ENCODE measurements around the gene NF1. TPM values are rescaled to one million over a fixed set of nuclear protein-coding genes. Genes with fewer than 3 reads are reported as not detected.

The NF1 gene
- total RNA-seq, 1 experiment from 2014 or later = 35.4 TPM

DNA sequence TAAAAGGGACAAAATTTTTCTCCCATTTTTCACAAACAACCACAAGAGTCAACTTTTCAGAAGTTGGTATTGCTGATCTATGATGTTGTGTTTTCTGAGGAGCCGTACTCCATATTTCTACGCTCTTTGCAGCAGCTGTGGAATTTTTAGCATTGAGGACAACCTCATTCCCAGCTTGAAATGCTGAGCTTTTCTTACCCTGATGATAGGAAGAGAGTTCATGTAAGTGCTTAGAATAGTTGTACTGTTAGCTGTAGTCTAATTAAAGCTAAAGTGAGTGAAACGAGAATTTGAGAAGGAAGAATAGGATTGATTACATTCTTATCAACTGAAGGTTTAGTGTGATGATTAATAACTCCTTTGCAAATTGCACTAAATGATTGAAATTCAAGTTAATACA lies 72.3 kb downstream of the NF1 start:
- H3K27ac Mint-ChIP-seq = no peak overlapping the region
- ATAC-seq (no peak), DNase-seq (ENCODE audit: low spot score) (no peak)
- H3K4me1 Mint-ChIP-seq = 0 out of 2 replicates have a peak, but pooled peaks cover 3% of the 10 kb centered on the region
- H3K4me3 Mint-ChIP-seq = no peak overlapping the region
- no peaks in the 10 kb centered on the region for H3K9me3 Mint-ChIP-seq
- POLR2A ChIA-PET = no interaction called here
- TF ChIP-seq PRDM15 (CRISPR knock-in tag; IDR thresholded peaks at IDR 0.05) (no peak), NFATC4 (CRISPR knock-in tag; IDR thresholded peaks at IDR 0.05) (no peak)
- H3K27me3 Mint-ChIP-seq (ENCODE audit: low read depth) = no peaks in the 10 kb centered on the region
- no peaks in the 10 kb centered on the region; the same call in 1 of the 2 replicates for H3K36me3 Mint-ChIP-seq
- CTCF ChIA-PET = no interaction called here

DNA sequence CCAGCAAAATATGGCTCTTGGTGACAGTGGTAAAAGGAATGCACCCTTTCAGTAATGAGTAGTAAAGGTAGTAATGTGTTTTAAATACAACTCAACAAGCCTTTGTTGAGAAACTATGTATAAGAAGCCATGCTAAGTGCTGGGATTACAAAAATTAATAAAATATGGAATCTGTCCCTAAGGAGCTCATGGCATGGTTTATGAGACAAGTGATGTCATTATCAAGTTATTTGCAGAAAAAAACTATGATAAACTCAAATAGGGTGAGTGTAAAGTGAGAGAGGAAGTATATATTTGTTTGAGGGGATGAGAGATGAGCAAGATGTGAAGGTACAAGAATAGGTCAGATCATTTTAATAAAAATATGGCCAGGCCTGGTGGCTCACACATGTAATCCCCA lies 76.9 kb downstream of the NF1 start:
- no peak for ATAC-seq
- no peak for DNase-seq (ENCODE audit: low spot score)
- ChIA-PET CTCF (no interaction called here), POLR2A (interaction anchor here (0.5 kb wide), 1 partner anchor 28 kb away, joined by 6 read pairs; no protein-coding TSS in a partner anchor)
- H3K4me1 Mint-ChIP-seq = no peaks in the 10 kb centered on the region
- no peak for TF ChIP-seq IRF2 (CRISPR knock-in tag; IDR thresholded peaks at IDR 0.05; ENCODE audit: borderline replicate concordance, low read depth)
- no peak for TF ChIP-seq FOXK1 (CRISPR knock-in tag; IDR thresholded peaks at IDR 0.05)
- no peak for TF ChIP-seq OVOL2 (CRISPR knock-in tag; IDR thresholded peaks at IDR 0.05; ENCODE audit: borderline replicate concordance)
- TF ChIP-seq SP1 (CRISPR knock-in tag; conservative IDR thresholded peaks at IDR 0.05) = no peak
- TF ChIP-seq, protein P1, sequence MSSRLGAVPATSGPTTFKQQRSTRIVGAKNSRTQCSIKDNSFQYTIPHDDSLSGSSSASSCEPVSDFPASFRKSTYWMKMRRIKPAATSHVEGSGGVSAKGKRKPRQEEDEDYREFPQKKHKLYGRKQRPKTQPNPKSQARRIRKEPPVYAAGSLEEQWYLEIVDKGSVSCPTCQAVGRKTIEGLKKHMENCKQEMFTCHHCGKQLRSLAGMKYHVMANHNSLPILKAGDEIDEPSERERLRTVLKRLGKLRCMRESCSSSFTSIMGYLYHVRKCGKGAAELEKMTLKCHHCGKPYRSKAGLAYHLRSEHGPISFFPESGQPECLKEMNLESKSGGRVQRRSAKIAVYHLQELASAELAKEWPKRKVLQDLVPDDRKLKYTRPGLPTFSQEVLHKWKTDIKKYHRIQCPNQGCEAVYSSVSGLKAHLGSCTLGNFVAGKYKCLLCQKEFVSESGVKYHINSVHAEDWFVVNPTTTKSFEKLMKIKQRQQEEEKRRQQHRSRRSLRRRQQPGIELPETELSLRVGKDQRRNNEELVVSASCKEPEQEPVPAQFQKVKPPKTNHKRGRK (CRISPR knock-in tag; IDR thresholded peaks at IDR 0.05; ENCODE audit: borderline replicate concordance) = no peak
- no peak for TF ChIP-seq JUN (CRISPR knock-in tag; IDR thresholded peaks at IDR 0.05)
- TF ChIP-seq, protein P2, sequence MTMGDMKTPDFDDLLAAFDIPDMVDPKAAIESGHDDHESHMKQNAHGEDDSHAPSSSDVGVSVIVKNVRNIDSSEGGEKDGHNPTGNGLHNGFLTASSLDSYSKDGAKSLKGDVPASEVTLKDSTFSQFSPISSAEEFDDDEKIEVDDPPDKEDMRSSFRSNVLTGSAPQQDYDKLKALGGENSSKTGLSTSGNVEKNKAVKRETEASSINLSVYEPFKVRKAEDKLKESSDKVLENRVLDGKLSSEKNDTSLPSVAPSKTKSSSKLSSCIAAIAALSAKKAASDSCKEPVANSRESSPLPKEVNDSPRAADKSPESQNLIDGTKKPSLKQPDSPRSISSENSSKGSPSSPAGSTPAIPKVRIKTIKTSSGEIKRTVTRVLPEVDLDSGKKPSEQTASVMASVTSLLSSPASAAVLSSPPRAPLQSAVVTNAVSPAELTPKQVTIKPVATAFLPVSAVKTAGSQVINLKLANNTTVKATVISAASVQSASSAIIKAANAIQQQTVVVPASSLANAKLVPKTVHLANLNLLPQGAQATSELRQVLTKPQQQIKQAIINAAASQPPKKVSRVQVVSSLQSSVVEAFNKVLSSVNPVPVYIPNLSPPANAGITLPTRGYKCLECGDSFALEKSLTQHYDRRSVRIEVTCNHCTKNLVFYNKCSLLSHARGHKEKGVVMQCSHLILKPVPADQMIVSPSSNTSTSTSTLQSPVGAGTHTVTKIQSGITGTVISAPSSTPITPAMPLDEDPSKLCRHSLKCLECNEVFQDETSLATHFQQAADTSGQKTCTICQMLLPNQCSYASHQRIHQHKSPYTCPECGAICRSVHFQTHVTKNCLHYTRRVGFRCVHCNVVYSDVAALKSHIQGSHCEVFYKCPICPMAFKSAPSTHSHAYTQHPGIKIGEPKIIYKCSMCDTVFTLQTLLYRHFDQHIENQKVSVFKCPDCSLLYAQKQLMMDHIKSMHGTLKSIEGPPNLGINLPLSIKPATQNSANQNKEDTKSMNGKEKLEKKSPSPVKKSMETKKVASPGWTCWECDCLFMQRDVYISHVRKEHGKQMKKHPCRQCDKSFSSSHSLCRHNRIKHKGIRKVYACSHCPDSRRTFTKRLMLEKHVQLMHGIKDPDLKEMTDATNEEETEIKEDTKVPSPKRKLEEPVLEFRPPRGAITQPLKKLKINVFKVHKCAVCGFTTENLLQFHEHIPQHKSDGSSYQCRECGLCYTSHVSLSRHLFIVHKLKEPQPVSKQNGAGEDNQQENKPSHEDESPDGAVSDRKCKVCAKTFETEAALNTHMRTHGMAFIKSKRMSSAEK (CRISPR knock-in tag; IDR thresholded peaks at IDR 0.05; ENCODE audit: borderline replicate concordance) = no peak
- no peak for TF ChIP-seq ZNF671 (CRISPR knock-in tag; IDR thresholded peaks at IDR 0.05)
- no peak overlapping the region for H3K4me3 Mint-ChIP-seq
- no peaks in the 10 kb centered on the region for H3K9me3 Mint-ChIP-seq
- H3K27me3 Mint-ChIP-seq (ENCODE audit: low read depth) = no peaks in the 10 kb centered on the region
- peaks cover under 1% of the 10 kb centered on the region; the same call in 1 of the 2 replicates for H3K36me3 Mint-ChIP-seq
- no peak overlapping the region for H3K27ac Mint-ChIP-seq

GRCh38 chr17:31172388-31172787 lies 77.6 kb downstream of the NF1 start:
- no peaks in the 10 kb centered on the region for H3K4me1 Mint-ChIP-seq
- ATAC-seq = no peak
- POLR2A ChIA-PET = no interaction called here
- TF ChIP-seq MLX (CRISPR knock-in tag; IDR thresholded peaks at IDR 0.05) (no peak), ERG (CRISPR knock-in tag; IDR thresholded peaks at IDR 0.05) (no peak), CTCF (IDR thresholded peaks at IDR 0.05) (no peak), NFYB (CRISPR knock-in tag; conservative IDR thresholded peaks at IDR 0.05; ENCODE audit: low read depth) (no peak)
- TF ChIP-seq, protein P3, sequence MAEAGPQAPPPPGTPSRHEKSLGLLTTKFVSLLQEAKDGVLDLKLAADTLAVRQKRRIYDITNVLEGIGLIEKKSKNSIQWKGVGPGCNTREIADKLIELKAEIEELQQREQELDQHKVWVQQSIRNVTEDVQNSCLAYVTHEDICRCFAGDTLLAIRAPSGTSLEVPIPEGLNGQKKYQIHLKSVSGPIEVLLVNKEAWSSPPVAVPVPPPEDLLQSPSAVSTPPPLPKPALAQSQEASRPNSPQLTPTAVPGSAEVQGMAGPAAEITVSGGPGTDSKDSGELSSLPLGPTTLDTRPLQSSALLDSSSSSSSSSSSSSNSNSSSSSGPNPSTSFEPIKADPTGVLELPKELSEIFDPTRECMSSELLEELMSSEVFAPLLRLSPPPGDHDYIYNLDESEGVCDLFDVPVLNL (CRISPR knock-in tag; IDR thresholded peaks at IDR 0.05; ENCODE audit: borderline replicate concordance, low read depth) = no peak
- TF ChIP-seq, protein P4, sequence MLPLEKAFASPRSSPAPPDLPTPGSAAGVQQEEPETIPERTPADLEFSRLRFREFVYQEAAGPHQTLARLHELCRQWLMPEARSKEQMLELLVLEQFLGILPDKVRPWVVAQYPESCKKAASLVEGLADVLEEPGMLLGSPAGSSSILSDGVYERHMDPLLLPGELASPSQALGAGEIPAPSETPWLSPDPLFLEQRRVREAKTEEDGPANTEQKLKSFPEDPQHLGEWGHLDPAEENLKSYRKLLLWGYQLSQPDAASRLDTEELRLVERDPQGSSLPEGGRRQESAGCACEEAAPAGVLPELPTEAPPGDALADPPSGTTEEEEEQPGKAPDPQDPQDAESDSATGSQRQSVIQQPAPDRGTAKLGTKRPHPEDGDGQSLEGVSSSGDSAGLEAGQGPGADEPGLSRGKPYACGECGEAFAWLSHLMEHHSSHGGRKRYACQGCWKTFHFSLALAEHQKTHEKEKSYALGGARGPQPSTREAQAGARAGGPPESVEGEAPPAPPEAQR (CRISPR knock-in tag; IDR thresholded peaks at IDR 0.05) = no peak

More at GRCh38 chr17:31172388-31172787, 77.6 kb downstream of the NF1 start:
- no peak for DNase-seq (ENCODE audit: low spot score)
- H3K36me3 Mint-ChIP-seq = peaks cover 7% of the 10 kb centered on the region
- CTCF ChIA-PET = no interaction called here
- no peak overlapping the region for H3K4me3 Mint-ChIP-seq
- H3K27me3 Mint-ChIP-seq (ENCODE audit: low read depth) = no peaks in the 10 kb centered on the region
- no peak overlapping the region for H3K27ac Mint-ChIP-seq
- H3K9me3 Mint-ChIP-seq = peaks cover under 1% of the 10 kb centered on the region
